GM18909 (cell line): ENCODE measurements around the gene SKIC3.

Experiments
- ATAC-seq: cut with Tn5 transposase; IDR thresholded peaks from one replicate; pipeline ENCODE4 v1.9.1; 2021; ENCODE audit warnings: mild to moderate bottlenecking; ENCODE audit not compliant: unreplicated experiment, poor library complexity

SKIC3 gene

GRCh38 chr5:95532415-95532814 lies 22.4 kb downstream of the SKIC3 start:
- ATAC-seq, result no peak

GRCh38 chr5:95531491-95531890 lies 23.3 kb downstream of the SKIC3 start:
- ATAC-seq, result no peak

GRCh38 chr5:95530416-95530815 lies 24.4 kb downstream of the SKIC3 start:
- no peak for ATAC-seq

- ATAC-seq, result no peak
Observed at GRCh38 chr5:95528565-95528964, 26.2 kb downstream of the SKIC3 start.

- ATAC-seq, result no peak
Observed at GRCh38 chr5:95526871-95527270, 27.9 kb downstream of the SKIC3 start.

- no peak for ATAC-seq
Observed at GRCh38 chr5:95524423-95524822, 30.4 kb downstream of the SKIC3 start.

- ATAC-seq, result no peak
Observed at GRCh38 chr5:95520206-95520605, 34.6 kb downstream of the SKIC3 start.

GRCh38 chr5:95519681-95520080 lies 35.1 kb downstream of the SKIC3 start:
- no peak for ATAC-seq

GRCh38 chr5:95519151-95519550 lies 35.6 kb downstream of the SKIC3 start:
- ATAC-seq, result no peak

- ATAC-seq, result no peak
Observed at GRCh38 chr5:95518417-95518816, 36.4 kb downstream of the SKIC3 start.

GRCh38 chr5:95511606-95512005 lies 43.2 kb downstream of the SKIC3 start:
- ATAC-seq, result no peak

- ATAC-seq, result no peak
Observed at GRCh38 chr5:95508550-95508949, 46.2 kb downstream of the SKIC3 start.
